Ovary (tissue), 3 donors: Measurements from ENCODE around the gene CCL11.

Source experiments
- CTCF ChIP-seq, 3 donors: fragments of 450-650 bp in 2 of 3; fragments of 200-600 bp in 1 of 3; IDR thresholded peaks; one replicate each; pipeline versions ENCODE4 v1.5.1 to v1.8.0; 2016 to 2022; ENCODE audit warnings: antibody characterized with exemption in 3 of 3, mild to moderate bottlenecking in 1 of 3
- EP300 ChIP-seq: sonication (generic); formaldehyde crosslinking; IDR thresholded peaks from one replicate; pipeline ENCODE4 v1.6.1; 2017; ENCODE audit warnings: antibody characterized with exemption
- POLR2A ChIP-seq: fragments of 450-650 bp; IDR thresholded peaks from one replicate; pipeline ENCODE4 v1.6.1; 2017; ENCODE audit warnings: antibody characterized with exemption, mild to moderate bottlenecking, moderate library complexity
- donor health status: DM: no; HTN: no; CAD: no.

GRCh38 chr17:34255381-34255732 is 30.2 kb upstream of the CCL11 start:
- TF ChIP-seq POLR2A: no peak
- TF ChIP-seq CTCF (IDR thresholded peaks at IDR 0.05): no peak
- TF ChIP-seq EP300: no peak
